ENCODE data around the gene KIAA1191.

DNA sequence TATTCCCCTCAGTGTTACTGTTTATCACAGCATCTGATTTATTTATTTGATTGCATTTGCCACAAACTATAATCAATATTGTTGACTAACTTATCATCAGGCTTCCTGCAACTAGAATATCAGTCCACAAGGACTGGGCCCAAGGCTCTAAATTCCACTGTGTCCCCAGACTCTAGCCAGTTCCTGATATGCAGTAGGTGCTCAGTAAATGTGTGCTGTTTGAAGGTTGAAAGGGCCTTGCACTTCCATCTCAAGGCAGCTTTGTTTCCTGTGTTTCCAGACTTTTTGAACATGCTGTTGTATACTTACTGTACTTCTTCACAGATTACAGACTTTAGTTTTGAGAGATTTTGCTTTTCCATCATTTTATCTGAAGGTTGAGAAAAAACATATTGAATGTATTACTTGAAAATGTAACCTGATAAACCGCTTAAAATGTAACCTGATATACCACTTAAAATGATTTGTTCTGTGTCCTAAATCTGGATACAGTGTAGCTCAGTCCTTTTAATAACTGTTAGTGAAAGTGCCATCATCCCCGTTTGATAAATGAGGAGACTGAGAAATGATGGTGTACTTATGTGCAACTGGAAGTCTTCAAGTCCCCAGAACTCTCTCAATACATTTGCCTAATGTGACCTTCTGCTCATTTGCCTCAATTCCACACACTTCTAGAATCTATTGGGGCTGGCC, 18.7 kb downstream of the KIAA1191 start:
- TF ChIP-seq CTCF (IDR thresholded peaks at IDR 0.05) (no peak), POLR2A (IDR thresholded peaks at IDR 0.05) (no peak), EP300 (IDR thresholded peaks at IDR 0.05) (no peak)

Measured in upper lobe of left lung (tissue), 4 donors.